AG10803 (cell line): ENCODE measurements around the gene SACS.

Source experiments
- DNase-seq: peaks from one replicate; pipeline ENCODE4 v3.0.0; 2010; ENCODE audit warnings: low read depth
- H3K4me3 ChIP-seq: 2 replicates; pipeline ENCODE4 v1.5.1; 2011; ENCODE audit warnings: mild to moderate bottlenecking, low read length, control low read depth
- CTCF ChIP-seq: conservative IDR thresholded peaks from 2 replicates; pipeline ENCODE4 v1.5.1; 2011; ENCODE audit warnings: mild to moderate bottlenecking, low read length, control low read depth, inconsistent platforms

Gene SACS

GRCh38 chr13:23430664-23431063 is 2.8 kb downstream of the SACS start:
- no peak for TF ChIP-seq CTCF
- no peak for DNase-seq
- no peak overlapping the region for H3K4me3 ChIP-seq

DNA sequence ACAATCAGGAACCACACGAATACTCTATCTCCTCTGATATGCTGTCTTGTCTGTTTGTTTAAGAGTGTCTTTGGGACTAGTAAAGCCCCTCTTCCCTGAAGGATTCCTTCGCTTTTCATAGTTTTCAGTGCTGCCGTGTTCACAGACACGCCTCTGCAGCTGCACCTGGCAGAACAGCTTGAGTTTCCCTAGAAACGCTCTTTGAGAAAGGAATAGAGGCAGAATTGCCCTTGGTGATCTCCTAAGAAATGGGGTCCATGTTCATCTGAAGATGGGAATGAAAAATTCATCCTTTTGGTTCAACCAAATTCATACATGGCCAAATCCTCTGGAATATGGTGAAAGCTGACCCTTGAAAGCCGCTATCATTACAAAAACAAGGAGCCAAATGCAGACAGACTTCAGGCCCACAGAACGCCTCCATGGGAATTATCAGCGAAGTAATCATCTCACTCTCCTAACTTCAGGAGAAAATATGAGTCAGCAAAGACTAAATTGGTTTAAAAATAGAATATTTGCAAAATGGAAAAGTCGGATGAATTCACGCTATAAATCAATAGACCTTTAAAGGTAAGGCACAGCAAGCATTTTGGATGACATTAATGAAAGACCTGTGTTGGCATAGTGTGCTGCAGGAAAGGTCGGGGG is 5.5 kb downstream of the SACS start:
- H3K4me3 ChIP-seq: peak overlapping the region; percentile 18
- no peak for TF ChIP-seq CTCF

DNA sequence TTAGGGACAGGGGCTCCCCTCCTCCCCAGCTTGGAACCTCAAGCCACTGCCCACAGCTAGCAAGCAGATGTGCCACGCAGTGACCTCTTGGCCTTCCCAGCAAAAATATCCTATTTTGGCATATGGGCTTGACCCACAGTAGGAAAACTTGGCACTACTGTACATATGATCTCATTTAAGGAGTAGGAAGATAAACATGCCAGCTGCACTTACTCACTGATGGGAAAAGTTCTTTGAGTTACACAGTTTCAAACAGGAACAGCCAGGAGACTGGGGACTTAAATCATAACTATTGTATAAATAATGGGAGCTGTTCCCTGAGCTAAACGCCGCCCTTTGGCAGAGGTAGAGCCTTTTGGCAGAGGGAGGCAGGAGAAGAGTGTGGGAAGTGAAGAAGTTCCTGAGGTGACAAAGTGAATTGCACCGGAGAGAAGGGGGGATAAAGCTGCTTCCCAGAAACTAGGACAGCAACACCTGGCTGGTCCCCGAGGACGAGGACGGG is 6.1 kb downstream of the SACS start:
- peak overlapping the region; percentile 18 for H3K4me3 ChIP-seq
- TF ChIP-seq CTCF: no peak
- DNase-seq: peak; percentile 91

More for the DNA sequence above, 5.5 kb downstream of the SACS start:
- DNase-seq: no peak

DNA sequence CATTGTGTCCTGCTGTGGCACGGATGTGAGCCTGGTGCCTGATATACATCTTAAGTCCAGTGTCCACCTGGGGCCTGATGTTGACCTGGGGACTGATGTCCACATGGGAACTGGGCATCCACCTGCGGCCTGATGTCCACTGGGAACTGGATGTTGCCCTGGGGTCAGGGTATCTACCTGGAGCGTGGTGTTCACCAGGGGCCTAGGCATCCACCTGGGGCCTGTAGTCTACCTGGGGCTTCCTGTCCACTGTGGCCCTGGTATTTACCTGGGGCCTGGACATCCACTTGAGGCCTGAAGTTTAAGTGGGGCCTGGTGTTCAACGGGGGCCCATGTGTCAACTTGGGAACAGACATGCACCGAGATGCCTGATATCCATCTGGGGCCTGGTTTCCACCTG is 11.9 kb downstream of the SACS start:
- no peak overlapping the region for H3K4me3 ChIP-seq
- TF ChIP-seq CTCF: no peak
- DNase-seq: no peak

- no peak overlapping the region for H3K4me3 ChIP-seq
- no peak for DNase-seq
- no peak for TF ChIP-seq CTCF
These were observed 14.5 kb downstream of the SACS start for GRCh38 chr13:23418776-23419683.

DNA sequence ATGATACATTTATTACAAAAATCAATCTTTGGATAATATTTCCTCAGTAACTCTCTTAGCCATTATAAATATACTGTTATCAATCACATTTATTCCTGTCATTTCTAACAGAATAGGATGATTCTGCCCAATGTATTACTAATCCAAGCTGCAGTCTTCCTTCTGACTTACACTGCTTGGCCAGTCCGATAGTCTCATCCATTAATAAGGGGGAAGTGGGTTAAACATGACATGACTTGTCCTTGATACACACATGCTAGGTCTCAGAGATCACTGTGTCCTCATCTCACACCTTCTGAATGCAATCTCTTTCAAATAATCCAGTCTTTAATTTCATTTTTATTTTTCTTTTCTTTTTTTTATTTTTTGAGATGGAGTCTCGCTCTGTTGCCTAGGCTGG is 18.8 kb downstream of the SACS start:
- no peak overlapping the region for H3K4me3 ChIP-seq
- no peak for DNase-seq
- no peak for TF ChIP-seq CTCF
